ENCODE results near the gene HOXD3.

DNA sequence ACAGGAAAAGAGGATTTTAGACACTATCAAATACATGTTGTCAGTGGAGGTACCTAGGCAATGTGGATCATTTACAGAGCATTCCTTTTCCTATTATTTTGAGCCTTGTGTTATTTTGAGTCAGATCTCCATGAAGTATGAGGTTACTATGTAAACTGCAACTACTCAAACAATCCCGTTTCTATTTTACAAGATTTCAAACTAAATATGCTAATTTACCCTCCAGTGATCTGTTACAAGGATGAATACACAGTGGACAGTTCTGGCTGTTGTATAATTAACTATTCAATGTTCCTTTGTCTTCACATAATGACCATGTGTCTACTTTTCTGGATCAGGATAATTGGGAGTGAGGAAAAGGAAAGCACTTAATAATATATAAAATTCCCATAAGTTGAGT is 35.9 kb downstream of the HOXD3 start:
- TF ChIP-seq EZH2 (IDR thresholded peaks at IDR 0.05), result no peak
- TF ChIP-seq POLR2AphosphoS5 (IDR thresholded peaks at IDR 0.05; ENCODE audit: borderline replicate concordance, low read depth, low read length), result no peak
- no peak for TF ChIP-seq FOXP2 (optimal IDR thresholded peaks at IDR 0.05; ENCODE audit: control extremely low read depth, extremely low read length, insufficient read depth)
